ENCODE results near the gene SCNN1B.

- TF ChIP-seq EZH2 (IDR thresholded peaks at IDR 0.05; ENCODE audit: borderline replicate concordance, low read length): no peak
- TF ChIP-seq, protein P1, sequence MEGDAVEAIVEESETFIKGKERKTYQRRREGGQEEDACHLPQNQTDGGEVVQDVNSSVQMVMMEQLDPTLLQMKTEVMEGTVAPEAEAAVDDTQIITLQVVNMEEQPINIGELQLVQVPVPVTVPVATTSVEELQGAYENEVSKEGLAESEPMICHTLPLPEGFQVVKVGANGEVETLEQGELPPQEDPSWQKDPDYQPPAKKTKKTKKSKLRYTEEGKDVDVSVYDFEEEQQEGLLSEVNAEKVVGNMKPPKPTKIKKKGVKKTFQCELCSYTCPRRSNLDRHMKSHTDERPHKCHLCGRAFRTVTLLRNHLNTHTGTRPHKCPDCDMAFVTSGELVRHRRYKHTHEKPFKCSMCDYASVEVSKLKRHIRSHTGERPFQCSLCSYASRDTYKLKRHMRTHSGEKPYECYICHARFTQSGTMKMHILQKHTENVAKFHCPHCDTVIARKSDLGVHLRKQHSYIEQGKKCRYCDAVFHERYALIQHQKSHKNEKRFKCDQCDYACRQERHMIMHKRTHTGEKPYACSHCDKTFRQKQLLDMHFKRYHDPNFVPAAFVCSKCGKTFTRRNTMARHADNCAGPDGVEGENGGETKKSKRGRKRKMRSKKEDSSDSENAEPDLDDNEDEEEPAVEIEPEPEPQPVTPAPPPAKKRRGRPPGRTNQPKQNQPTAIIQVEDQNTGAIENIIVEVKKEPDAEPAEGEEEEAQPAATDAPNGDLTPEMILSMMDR (conservative IDR thresholded peaks at IDR 0.05 in 1 of 2, IDR thresholded peaks at IDR 0.05 in 1 of 2; ENCODE audit: extremely low read depth in 1 of 2, insufficient read depth in 1 of 2, low read depth in 1 of 2, low read length in 2 of 2): no peak
Observed at GRCh38 chr16:23420011-23420410, 117.9 kb downstream of the SCNN1B start.
